T-helper 9 cell (primary cell): ENCODE measurements around the gene NUMBL.

Source experiments
- DNase-seq: peaks from one replicate; pipeline ENCODE4 v3.0.0-alpha.2; 2020

The NUMBL gene

DNA sequence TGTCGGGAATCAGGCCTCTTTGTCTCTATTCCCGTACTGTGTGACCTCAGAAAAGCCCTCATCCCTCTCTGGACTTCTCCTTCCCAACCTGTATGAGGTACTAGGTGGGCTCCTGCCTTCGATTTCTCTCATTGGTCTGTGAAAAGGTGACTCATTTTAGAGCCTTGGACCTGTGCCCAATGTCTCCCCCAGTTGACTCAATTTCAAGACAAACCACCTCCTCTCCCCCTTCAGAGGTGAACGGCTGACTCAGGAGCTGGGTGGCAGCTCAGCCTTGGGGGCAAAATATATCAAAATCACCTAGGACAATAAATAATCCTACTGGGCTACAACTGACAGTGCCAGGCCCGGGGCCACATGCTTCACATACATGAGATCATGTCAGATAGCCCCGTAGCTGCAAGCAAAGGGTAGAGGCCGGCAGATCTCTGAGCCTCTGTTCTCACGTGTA lies 25.6 kb upstream of the NUMBL start:
- peak; percentile 48 for DNase-seq

DNA sequence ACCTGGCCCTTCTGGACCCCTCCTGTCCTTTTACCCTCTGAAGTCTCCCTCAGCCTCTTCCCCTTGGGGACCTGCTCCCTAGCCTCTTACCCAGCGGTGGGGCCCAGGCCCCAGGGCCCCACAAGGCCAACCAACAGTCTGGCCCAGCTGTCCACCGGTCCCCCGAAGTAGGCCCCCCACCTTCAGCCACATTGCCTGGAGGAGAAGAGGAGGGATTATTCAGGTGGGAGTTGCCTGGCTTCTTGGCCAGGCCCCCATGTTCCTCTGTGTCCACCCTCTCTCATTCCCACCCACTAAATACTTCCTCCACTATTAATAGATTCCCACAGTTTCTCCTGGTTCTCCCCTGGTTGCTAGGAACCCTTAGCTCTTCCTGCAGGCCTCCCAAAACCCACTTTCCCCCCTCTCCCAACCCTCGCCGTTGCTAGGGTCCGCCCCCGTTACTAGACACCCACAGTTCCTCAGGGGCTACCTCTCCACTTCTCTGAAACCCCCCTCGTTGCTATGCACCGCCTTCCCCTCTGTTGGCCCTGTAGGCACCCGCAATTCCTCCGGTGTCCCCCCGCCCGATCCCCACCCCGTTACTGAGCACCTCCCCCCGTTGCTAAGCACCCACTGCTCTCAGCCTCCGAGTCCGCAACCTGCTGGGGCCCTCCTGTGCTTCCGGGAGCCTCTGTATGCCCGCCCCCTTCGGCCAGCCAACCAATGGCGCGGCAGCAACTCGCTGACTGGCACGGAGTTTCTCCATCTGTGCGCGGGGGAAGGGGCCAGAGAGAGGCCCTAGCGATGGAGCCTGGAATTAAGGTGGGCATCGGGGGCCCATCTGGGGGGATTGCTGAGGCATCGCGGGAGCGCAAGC lies 24.2 kb upstream of the NUMBL start:
- peak; percentile 90 for DNase-seq

DNA sequence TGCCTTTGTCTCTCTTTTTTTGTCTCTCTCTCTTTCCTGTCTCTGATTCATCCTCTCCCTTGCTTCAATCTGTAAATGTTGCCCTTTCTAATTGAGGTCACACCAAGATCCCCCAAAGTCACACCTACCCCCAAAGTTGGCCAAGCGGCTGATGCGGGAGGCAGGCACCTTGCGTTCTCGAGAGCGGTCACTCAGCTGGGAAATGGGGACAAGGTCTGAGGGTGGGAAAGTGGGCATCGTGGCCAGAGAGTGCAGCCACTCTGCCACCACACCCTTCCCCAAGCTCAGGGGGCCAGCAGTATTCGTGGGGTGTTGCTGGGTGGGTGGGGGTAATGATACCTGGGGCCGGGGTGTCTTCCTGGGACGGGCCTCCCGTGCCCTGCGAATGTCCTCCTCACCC lies 23.5 kb upstream of the NUMBL start:
- DNase-seq, result no peak

DNA sequence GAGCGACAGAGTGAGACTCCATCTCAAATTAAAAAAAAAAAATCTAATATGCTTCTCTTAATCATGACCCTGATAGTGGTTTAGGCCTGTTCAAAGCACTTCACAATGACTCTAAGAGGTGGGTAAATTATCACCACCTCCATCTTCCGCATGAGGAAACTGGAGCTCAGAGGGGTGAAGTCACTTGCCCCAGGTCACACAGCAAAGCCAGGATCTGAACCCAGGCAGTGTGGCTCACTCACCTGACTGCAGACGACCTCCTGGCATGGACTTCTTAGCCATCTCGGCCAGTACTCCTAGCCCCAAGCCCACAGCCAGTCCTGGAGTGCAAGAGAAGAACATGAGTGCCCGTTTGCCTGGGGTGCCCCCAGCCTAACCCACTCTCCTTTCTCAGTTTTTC lies 19.4 kb upstream of the NUMBL start:
- no peak for DNase-seq

DNA sequence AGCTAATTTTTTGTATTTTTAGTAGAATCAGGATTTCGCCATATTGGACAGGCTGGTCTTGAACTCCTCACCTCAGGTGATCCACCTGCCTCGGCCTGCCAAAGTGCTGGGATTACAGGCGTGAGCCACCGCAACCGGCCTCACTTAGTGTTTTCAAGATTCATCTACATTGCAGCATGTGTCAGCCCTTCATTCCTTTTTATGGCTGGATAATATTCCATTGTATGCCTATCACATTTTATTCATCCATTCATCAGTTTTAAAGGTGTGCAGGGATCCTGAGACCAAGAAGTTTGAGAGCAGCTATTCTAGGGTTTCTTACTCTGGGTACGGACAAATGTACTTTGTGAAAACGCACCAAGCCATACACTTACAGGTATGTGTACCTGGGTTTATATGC lies 17.2 kb upstream of the NUMBL start:
- DNase-seq, result no peak

DNA sequence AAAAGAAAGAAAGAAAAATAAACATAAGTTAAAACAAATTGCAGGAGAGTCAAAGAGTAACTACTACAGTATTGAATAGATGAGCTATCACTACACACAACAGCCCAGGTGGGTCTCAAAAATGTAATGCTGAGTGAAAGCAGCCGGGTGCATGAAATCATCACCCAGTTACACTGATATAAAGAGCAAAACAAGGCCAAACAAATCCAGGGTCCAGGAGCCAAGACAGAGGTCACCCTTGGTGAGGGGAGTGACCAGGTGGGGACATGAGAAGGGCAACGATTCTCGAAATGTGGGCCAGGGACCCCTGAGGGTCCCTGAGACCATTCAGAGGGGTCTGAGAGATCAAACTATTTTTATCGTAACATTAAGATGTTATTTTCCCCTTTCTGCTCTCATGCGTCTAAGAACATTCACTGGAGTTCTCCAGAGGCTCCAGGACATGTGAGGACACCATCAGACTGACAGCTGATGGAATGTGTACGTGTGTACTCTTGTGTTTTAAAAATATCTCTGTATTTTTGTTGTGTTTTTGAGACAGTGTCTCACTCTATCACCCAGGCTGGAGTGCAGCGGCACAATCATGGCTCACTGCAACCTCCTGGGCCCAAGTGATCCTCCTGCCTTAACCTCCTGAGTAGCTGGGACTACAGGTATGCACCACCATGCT lies 15.6 kb upstream of the NUMBL start:
- no peak for DNase-seq

DNA sequence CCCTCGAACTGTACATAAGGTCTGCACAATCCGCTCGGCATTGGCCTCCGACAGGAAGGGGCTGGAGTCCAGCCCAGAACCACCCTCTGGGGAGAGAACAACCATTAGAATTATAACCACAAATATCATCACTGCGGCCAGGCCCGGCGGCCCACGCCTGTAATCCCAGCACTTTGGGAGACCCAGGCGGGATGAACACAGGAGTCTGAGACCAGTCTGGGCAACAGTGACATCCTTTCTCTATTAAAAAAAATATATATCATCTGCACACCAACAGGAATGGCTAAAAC lies 14.9 kb upstream of the NUMBL start:
- DNase-seq, result no peak

DNA sequence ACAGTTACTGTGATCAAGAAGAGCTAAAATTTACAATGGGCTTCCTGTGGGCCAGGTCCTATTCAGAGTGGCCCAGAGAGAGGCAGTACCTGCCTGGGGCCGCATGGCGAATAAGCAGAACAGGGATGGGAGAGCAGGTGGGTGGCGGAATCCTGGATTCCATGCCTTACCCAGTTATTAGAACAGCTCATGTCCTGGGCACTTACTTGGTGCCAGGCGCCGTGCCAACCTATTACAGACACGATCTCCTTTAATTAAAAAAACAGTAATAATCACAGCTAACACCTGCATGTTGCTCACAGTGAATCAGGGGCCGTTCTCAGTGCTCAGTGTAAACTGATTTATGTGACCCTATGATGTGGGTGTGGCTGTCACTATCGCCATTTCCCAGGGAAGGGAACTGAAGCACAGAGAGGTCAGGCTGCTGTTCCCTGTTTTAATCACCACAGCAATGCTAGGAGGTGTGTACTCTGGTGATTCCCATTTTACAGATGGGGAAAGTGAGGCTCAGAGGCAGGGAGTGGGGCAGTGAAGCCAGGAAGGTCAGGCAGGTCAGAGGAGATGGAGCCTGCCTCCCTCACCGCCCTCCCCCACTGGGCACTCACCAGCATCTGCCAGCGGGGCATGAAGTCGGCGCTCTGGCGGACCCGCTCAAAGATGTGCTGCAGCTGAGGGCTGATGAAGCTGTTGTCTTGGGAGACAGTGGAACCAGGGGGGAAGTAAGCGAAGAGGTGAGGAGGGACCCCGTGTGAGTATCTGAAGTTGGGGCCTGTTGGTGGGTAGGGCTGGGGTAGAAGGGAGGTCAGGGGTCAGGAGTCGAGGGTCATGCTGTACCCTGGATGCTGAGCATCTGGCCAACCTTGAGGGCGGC lies 14.3 kb upstream of the NUMBL start:
- no peak for DNase-seq

DNA sequence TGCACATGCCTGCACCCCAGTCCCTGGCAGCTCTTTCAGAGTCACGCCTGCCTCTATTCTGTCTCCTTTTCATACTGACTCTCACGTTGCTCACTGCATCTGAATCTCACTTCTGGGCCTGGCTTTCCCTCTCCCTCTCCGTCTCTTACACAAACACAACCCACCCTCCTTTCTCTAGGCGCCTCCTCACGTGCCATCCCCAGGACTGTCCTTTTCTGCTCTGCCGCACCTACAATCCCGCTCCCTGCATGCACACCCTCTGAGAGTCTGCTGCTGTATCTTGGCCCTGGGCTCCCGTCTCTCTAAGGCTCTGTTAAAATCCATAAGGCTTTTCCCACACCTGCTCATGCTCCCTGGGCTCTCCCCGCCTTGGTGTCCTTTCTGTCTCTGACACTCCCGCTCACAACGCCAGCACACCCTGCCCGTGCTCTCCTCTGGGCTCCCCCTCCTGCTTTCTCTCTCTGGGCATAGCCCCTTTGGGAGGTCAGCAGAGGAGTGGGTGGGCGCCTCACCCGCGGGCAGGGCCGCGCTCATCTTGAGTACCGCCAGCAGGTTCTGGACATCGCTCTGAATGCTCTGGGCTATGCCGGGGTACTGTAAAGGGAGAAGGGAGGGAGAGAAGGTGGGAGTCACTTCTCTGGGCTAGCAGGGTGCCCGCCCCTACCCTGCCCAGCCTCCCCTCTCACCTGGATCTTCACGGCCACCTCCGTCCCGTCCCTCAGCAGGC lies 12.7 kb upstream of the NUMBL start:
- no peak for DNase-seq

DNA sequence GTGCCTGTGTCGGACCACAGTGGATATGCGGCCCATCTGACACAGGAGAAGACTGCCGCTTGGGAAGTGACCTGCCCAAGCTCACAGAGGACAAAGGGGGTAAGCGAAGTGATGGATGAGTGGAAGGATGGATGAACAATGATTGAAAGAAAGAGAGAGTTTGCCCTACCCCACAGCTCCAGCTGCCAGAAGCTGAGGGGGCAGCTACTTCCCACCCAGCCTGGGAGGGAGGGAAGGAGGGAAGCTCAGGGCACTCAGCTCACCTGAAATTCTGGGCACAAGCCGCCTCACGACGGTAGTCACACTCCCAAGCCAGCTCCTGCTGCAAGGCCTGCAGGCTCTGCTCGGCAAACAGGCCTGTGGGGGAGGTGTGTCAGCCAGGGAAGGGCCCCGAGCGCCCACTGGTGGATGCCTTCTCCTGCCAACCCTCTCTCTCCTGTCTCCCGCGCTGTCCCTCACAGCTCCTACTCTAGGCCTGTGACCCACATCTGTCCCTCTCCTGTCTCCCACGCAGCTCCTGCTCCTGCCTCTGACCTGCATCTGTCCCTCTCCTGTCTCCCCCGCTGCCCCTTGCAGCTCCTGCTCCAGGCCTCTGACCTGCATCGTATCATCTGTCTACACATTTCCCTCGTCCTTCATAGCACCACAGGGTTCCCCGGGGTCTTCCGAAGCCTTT lies 12.0 kb upstream of the NUMBL start:
- DNase-seq, result no peak

DNA sequence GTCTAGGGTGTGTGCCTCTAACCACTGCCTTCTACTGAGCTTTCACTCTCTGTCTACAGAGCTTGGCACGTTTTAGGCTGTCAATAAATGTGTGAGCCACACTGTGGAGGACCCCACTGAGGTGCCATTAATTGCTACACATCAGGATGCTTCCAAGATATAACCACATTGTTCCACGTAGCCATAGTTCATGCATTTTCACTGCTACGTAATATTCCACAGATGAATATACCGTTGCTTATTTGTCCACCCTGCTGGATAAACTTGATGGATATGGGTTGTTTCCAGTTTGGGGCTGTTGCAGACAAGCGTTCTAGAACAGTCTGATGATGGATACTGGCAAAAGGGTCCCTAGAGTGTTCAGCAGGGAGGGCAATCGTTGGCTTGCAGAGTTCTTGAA lies 11.3 kb upstream of the NUMBL start:
- DNase-seq, result no peak

DNA sequence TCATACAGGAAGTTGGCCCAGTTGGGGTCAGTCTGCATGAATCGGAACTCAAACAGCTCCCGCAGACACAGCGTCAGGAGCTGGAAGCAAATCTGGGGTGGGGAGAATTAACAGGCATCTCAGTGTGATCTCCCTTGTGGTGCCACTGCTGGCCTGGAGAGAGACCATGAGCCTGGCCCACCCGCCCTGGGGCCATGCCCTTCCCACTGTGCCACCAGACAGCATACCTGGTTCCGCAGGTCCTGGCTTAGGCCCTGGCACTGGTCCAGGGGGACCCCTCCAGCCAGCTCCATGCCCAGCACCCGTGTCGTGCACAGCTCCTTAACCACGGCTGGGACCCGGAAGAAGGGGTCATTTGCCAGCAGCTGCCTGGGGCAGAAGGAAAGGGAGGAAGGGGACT lies 9.6 kb upstream of the NUMBL start:
- no peak for DNase-seq

DNA sequence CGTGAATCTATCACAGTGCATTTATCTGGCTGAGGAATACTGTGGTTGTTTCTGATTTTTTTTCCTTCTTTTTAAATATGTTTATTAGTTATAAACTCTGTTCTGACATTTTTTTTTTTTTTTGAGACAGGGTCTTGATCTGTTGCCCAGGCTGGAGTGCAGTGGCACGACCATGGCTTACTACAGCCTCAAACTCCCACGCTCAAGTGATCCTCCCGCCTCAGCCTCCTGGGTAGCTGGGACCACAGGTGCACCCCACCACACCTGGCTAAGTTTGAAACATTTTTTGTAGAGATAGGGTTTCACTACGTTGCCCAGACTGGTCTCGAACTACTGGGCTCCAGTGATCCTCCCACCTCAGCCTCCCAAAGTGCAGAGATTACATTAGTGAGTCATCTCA lies 6.6 kb upstream of the NUMBL start:
- DNase-seq, result no peak

DNA sequence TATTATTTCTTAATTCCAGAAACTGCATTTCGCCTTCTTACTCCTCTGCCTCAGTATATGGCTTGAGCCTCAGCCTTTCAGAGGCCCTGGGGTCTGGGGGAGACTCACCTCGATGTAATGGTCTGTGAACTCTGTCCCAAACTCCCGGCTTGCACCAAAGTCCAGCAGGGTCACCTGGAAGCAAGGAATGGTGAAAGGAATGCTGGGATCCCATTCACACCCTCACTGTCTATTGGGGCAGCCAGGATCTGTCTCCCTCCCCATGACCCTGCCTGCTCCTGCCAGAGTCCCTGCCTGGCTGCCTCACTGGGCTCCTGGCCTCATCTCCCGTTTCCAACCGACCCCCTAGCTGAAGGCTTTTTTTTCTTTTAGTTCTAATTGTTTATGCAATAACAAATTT lies 5.4 kb upstream of the NUMBL start:
- DNase-seq, result no peak

DNA sequence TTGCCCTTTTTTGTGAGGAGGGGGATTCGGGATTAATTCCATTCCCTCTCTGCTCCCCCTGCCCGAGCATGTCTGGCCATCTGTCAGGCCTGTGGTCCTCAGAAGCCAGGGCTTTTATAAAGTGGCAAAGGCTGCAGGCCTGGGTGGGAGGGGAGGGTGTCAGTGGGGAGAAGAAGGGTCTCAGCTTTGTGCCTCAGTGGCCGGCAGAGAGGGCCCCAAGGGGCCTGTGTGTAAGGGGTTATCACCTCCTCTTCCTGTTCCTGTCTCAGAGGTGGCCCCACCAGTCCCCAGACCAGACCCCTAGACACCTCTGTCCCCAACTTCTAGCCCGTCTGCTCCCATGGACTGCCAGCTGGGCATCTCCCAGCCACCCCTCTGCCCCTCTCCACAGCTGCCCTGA lies 3.4 kb upstream of the NUMBL start:
- DNase-seq, result no peak

DNA sequence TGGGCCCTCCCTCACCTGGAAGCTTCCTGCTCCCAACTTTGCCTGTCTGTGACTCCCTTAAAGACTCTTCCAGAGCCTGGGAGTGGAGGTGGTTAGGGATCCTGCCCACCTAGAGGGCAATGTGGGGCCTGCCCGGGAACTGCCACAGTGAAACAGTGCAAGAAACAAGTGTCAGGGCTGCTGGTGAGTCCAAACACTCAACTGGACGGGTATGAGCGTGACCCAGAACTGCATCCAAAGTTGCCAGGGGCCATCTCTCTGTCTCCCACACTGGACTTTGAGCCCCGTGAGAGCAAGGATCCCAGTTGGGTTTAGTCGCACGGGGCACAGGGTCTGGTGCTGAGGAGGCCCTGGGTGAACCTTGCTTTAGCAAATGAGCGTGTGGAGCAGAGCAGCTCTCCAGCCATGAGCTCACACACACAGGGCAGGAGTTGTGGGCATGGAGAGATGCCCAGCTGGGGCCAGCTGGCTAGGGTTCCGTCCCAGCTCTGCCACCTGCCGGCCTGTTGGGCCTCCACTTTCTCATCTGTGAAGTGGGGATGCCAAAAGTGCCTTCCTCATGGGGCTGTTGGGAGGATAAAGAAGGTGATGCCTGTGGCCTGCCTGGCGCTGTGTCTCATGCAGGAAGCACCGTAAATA lies 2.8 kb upstream of the NUMBL start:
- DNase-seq, result no peak

DNA sequence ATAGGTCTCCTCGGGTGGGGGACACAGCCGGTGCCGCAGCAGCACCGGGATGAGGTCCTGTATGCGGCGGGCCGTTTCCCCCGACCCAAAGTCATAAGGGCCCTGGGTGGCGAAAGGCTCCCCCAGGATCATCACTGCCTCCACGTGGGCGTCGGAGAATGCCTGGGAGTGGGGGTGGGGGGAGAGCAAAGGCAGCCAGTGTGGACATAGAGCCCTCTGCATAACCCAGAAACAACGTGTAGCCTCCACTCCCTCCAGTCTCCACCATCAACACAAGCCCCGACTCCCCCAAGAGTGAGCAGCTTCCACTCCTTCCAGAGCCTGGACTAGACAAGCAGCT lies 1.7 kb upstream of the NUMBL start:
- DNase-seq, result no peak

DNA sequence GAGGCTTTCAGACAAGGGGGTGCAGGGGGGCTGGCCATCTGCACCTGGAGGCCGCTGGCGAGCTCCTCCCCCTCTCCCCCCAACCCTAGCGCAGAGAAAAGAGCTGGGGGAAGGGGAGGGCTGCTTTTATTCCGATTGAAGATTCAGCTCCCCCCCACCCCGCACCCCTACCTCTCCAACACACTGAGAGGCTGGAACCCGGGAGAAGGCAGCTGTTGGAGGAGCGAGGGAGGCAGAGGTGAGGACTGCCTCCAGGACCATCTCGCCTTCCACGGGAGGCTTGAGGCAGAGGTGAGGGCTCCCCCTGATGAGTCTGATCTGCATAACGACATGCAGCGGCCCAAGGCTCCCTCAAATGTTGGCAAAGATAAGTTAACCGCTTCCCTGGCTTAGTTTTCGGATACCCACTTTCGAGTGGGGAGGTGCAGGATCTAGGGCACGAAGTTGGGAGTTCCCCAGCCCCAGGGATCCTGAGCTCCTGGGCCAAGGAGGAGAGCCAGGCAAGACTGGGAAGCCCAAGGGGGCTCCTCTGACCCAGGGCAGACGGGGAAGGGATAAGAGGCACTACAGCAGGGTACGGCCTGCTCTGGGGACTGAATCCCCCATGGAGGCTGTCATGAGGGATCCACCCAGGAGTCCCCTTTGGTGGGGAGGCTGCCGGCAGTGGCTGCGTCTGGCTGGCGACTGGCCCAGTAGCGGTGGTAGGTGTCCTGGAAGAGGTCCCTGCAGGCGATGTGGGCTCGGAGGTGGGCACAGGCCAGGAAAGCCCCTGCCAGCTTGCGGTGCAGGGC lies 1.2 kb upstream of the NUMBL start:
- DNase-seq, result no peak

DNA sequence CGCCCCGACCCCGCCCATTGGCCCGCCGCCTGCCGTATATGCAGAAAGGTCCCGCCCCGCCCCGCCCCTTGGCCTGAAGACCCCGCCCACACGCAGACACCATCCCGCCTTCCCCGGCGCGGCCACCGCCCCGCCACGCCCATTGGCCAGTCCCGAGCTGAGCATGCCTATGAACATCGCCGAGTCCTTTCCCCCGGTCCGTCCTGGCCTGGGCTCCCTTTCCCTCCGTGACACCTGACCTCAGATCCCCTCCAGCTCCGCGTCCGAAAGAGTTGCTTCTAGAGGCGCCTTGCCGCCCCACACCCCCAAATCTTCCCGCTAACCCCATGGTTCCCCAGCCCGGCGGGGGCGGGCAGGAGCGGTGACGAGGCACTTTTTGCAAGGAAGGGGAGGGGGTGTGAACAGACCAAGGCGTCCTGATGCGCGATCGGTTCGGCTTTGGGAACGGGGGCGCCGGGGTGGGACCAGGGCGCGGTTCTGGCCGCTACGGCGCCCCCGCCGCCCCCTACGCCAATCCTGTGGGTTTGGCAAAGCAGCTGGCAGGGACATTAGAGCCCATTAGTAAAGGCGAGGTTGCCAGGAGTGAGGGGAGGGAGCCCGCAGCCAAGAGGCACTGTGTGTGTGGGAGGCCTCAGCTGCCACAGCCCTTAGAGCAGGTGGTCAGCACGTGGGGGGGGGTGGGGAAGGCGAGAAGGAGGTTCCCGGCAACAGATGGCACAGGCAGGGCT lies 406 bp upstream of the NUMBL start:
- peak; percentile 90 for DNase-seq

DNA sequence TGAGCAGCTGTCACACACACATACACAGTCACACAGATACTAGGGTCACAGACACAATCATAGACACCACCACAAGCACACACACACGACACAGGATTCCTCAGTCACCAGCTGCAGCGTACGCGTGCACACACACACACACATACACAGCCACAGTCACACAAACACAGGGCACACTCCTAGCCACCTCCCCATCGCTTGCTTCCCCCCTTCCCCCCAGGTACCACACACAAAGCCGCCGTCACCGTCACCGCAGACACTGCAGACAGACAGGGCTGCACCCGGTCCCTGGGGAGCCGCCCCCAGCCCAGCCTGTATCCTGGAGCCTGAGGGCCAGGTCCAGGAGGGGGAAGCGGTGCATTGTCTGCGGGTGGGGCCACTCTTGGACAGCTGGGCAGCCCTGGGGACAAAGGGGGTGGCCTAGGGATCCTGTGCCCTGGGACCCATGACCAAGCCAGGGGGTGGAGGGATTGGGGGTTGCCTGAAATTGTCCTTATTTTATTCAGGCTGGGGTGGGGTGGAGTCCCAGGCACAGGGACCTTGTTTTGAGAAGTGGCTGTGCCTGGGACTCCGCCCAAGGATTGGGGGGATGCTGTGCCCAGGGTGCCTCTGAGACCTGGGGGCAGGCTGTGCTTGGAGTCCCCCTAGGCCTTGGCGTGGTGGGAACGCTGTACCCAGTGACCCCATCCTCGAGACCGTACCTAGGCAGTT lies 957 bp downstream of the NUMBL start:
- no peak for DNase-seq
